HCT116 (cell line): ENCODE measurements around the gene LPAR6. TPM values are rescaled to one million over a fixed set of nuclear protein-coding genes. Genes with fewer than 3 reads are reported as not detected.
"Not testable (repeated sequence)": the region's sequence is repeated elsewhere in the genome, so short reads cannot be mapped to it uniquely, and the experiment has no call there.

Experiments
- ATAC-seq: fragments of 200-7000 bp; cut with Tn5 transposase; 2 replicates; pipeline ENCODE4 v1.9.1; 2020; ENCODE audit warnings: mild to moderate bottlenecking, moderate library complexity
- BruUV-seq: library from RNA; stranded (reverse); fragments of 400-500 nt; replicated peaks from 2 replicates; lab custom pipeline; 2021; lab: Mats Ljungman, UMichigan
- CTCF ChIA-PET: fragments of 300-600 bp; sonication (Branson Sonifier 250); formaldehyde crosslinking; loops from one replicate; lab custom pipeline; 2021; ENCODE audit warnings: antibody characterized with exemption; lab: Charles Lee
- POLR2A ChIA-PET: fragments of 300-600, 350-600 bp; sonication (Branson Sonifier 250); formaldehyde crosslinking; loops from one replicate; lab custom pipeline; 2021; ENCODE audit warnings: antibody characterized with exemption; lab: Charles Lee
- RAD21 ChIA-PET, 2 experiments: fragments of 300-600 bp; sonication (Branson Sonifier 250); formaldehyde crosslinking; loops; one replicate each; lab custom pipeline; 2023; ENCODE audit warnings: low total read pairs in 2 of 2; ENCODE audit not compliant: uncharacterized antibody in 2 of 2, unreplicated experiment in 2 of 2, low non-redundant PET in 1 of 2; lab: Charles Lee
- DNase-seq: peaks from one replicate; pipeline ENCODE4 v3.0.0-alpha.2; 2010; ENCODE audit warnings: low read depth, low spot score
- H2AFZ ChIP-seq: fragments of 200-600 bp; shearing (Covaris generic), sonication (generic); 2 replicates; pipeline ENCODE4 v1.6.1; 2017; ENCODE audit warnings: low read depth, mixed run types, mixed read lengths, antibody characterized with exemption, low read length; ENCODE audit not compliant: poor library complexity, severe bottlenecking
- H3K27ac ChIP-seq: 2 replicates; pipeline ENCODE4 v1.5.1; 2012; ENCODE audit warnings: low read depth, low read length
- H3K27me3 ChIP-seq: fragments of 200-600 bp; sonication (generic); 2 replicates; pipeline ENCODE4 v1.6.1; 2016; ENCODE audit warnings: mixed run types, low read length, mixed read lengths; ENCODE audit not compliant: insufficient read depth
- H3K36me3 ChIP-seq, 2 experiments: fragments of 200-500 bp in 1 of 2; fragments of 200-600 bp in 1 of 2; sonication (Bioruptor generic) in 1 of 2; sonication (generic) in 1 of 2; 2 replicates each; pipeline versions ENCODE4 v1.5.1 to v1.6.1; 2014 to 2016; ENCODE audit warnings: low read length in 2 of 2, inconsistent platforms in 1 of 2, mixed read lengths in 1 of 2, mixed run types in 1 of 2; ENCODE audit not compliant: insufficient read depth in 2 of 2, control insufficient read depth in 1 of 2
- H3K4me1 ChIP-seq, 2 experiments: fragments of 200-600 bp in 1 of 2; sonication (generic) in 1 of 2; 2 replicates each; pipeline versions ENCODE4 v1.5.1 to v1.6.1; 2012 to 2017; ENCODE audit warnings: low read length in 2 of 2, inconsistent platforms in 1 of 2, mild to moderate bottlenecking in 1 of 2, mixed read lengths in 1 of 2, mixed run types in 1 of 2, moderate library complexity in 1 of 2; ENCODE audit not compliant: insufficient read depth in 2 of 2, control insufficient read depth in 1 of 2
- H3K4me2 ChIP-seq: fragments of 200-600 bp; sonication (generic); 2 replicates; pipeline ENCODE4 v1.6.1; 2017; ENCODE audit warnings: mixed run types, low read length, mixed read lengths
- H3K4me3 ChIP-seq, 2 experiments: fragments of 200-600 bp in 1 of 2; sonication (generic) in 1 of 2; replicated peaks in 1 of 2; 2 replicates each; pipeline ENCODE4 v1.5.1; 2011 to 2016; ENCODE audit warnings: low read length in 2 of 2, control low read depth in 1 of 2, low read depth in 1 of 2, mild to moderate bottlenecking in 1 of 2, mixed read lengths in 1 of 2, mixed run types in 1 of 2
- H3K79me2 ChIP-seq: fragments of 200-600 bp; sonication (generic); 2 replicates; pipeline ENCODE4 v1.6.1; 2017; ENCODE audit warnings: mild to moderate bottlenecking, mixed run types, low read length, moderate library complexity, mixed read lengths; ENCODE audit not compliant: insufficient read depth
- H3K9ac ChIP-seq: fragments of 200-600 bp; sonication (generic); 2 replicates; pipeline ENCODE4 v1.6.1; 2016; ENCODE audit warnings: low read length, mixed read lengths
- H3K9me2 ChIP-seq: fragments of 200-600 bp; sonication (generic), shearing (Covaris generic); 2 replicates; pipeline ENCODE4 v1.6.1; 2017; ENCODE audit warnings: mixed run types, mild to moderate bottlenecking, moderate library complexity; ENCODE audit not compliant: insufficient read depth
- H3K9me3 ChIP-seq, 2 experiments: fragments of 200-500 bp in 1 of 2; fragments of 200-600 bp in 1 of 2; sonication (Bioruptor generic) in 1 of 2; sonication (generic) in 1 of 2; 2 replicates each; pipeline ENCODE4 v1.6.1; 2014 to 2017; ENCODE audit warnings: low read length in 2 of 2, mixed read lengths in 2 of 2, inconsistent platforms in 1 of 2, low read depth in 1 of 2, mild to moderate bottlenecking in 1 of 2, mixed run types in 1 of 2, moderate library complexity in 1 of 2; ENCODE audit not compliant: control insufficient read depth in 1 of 2, insufficient read depth in 1 of 2
- H4K20me1 ChIP-seq: fragments of 200-600 bp; sonication (generic), shearing (Covaris generic); 2 replicates; pipeline ENCODE4 v1.6.1; 2017; ENCODE audit warnings: mixed run types, mild to moderate bottlenecking, moderate library complexity; ENCODE audit not compliant: insufficient read depth
- CBX3 ChIP-seq: IDR thresholded peaks from 2 replicates; pipeline ENCODE4 v1.6.1; 2012; ENCODE audit warnings: low read depth
- CEBPB ChIP-seq: IDR thresholded peaks from 2 replicates; pipeline ENCODE4 v1.6.1; 2012; ENCODE audit warnings: low read depth
- EGR1 ChIP-seq: IDR thresholded peaks from 2 replicates; pipeline ENCODE4 v1.6.1; 2012; ENCODE audit warnings: low read depth
- EZH2 ChIP-seq: fragments of 200-600 bp; sonication (generic); IDR thresholded peaks from 2 replicates; pipeline ENCODE4 v1.6.1; 2017; ENCODE audit warnings: antibody characterized with exemption, mixed run types
- EZH2phosphoT487 ChIP-seq: fragments of 200-600 bp; IDR thresholded peaks from 2 replicates; pipeline ENCODE4 v1.6.1; 2018; ENCODE audit warnings: antibody characterized with exemption, borderline replicate concordance
- FOSL1 ChIP-seq: IDR thresholded peaks from 2 replicates; pipeline ENCODE4 v1.6.1; 2012; ENCODE audit warnings: low read depth
- POLR2A ChIP-seq: IDR thresholded peaks from 2 replicates; pipeline ENCODE4 v1.7.0; 2011; ENCODE audit warnings: borderline replicate concordance; ENCODE audit not compliant: insufficient read depth, insufficient read length; ENCODE audit errors: extremely low read depth
- RAD21 ChIP-seq: IDR thresholded peaks from 2 replicates; pipeline ENCODE4 v1.6.1; 2012; ENCODE audit warnings: low read depth, mild to moderate bottlenecking
- SRF ChIP-seq: IDR thresholded peaks from 2 replicates; pipeline ENCODE4 v1.6.1; 2012; ENCODE audit warnings: low read depth
- TCF7L2 ChIP-seq: IDR thresholded peaks from 2 replicates; pipeline ENCODE4 v1.7.0; 2011; ENCODE audit warnings: borderline replicate concordance, inconsistent platforms; ENCODE audit not compliant: insufficient read depth, insufficient read length; ENCODE audit errors: extremely low read depth
- YY1 ChIP-seq: IDR thresholded peaks from 2 replicates; pipeline ENCODE4 v1.6.1; 2011; ENCODE audit warnings: low read length, low read depth, moderate library complexity, mild to moderate bottlenecking; ENCODE audit not compliant: insufficient replicate concordance; ENCODE audit errors: extremely low read depth
- ZFX ChIP-seq: fragments of 450-650 bp; IDR thresholded peaks from 2 replicates; pipeline ENCODE4 v1.6.1; 2017
- intact Hi-C: fragments of 100-400 bp; cut with micrococcal nuclease; formaldehyde crosslinking; loops from 2 replicates; pipeline ENCODE4 v1.10.0; 2022
- total RNA-seq: library from RNA; stranded (reverse); gene quantifications from one replicate; pipeline ENCODE4 v1.2.1, GENCODE V29; 2021; ENCODE audit not compliant: unreplicated experiment
- TF ChIP-seq, protein P1 (sequence below): IDR thresholded peaks from 2 replicates; pipeline ENCODE4 v1.6.1; 2012
- TF ChIP-seq, protein P2 (sequence below): IDR thresholded peaks from 2 replicates; pipeline ENCODE4 v1.6.1; 2012; ENCODE audit warnings: low read depth
- TF ChIP-seq, protein P3 (sequence below): IDR thresholded peaks from 2 replicates; pipeline ENCODE4 v1.6.1; 2012

The LPAR6 gene
- total RNA-seq, 1 experiment from 2014 or later, result 0.12 TPM

DNA sequence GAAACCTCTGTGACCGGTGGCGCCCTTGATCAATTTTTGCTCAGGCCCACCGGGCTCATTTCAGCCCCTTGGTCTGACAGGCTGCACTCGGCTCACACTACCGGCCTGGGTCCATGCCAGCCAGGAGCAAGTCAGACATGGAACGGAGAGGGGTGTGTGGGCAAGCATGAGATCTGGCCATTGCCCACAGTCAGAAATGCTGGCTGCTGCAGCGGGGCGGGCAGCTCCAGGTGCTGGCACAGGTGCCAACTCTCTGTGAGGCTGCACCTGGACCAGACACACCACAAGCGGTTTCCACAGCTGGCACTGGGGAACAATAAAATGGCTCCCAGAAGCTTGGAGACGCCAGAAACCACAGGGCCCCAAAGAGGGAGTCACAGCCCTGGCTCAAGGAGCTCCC lies 43.6 kb upstream of the LPAR6 start:
- CTCF ChIA-PET, result no interaction called here

DNA sequence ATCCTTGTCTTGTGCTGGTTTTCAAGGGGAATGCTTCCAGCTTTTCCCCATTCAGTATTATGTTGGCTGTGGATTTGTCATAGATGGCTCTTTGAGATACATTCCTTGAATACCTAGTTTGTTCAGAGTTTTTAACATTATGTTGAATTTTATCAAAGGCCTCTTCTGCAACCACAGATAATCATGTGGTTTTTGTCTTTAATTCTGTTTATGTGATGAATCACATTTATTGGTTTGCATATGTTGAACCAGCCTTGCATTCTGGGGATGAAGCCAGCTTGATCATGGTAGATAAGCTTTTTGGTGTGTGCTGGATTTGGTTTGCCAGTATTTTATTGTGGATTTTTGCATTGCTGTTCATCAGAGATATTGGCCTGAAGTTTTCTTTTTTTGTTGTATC lies 38.3 kb upstream of the LPAR6 start:
- CTCF ChIA-PET, H3K9ac ChIP-seq, POLR2A ChIA-PET, H3K36me3 ChIP-seq, intact Hi-C loops, H3K4me1 ChIP-seq, ATAC-seq, H3K4me3 ChIP-seq, H3K79me2 ChIP-seq, H2AFZ ChIP-seq, H3K27me3 ChIP-seq, RAD21 ChIA-PET, H3K9me3 ChIP-seq, H3K27ac ChIP-seq, H3K4me2 ChIP-seq, H4K20me1 ChIP-seq, DNase-seq, BruUV-seq, H3K9me2 ChIP-seq: not testable (repeated sequence)

More for the DNA sequence above, 43.6 kb upstream of the LPAR6 start:
- ATAC-seq (no peak), DNase-seq (no peak)
- no peaks in the 10 kb centered on the region for H3K4me1 ChIP-seq
- RAD21 ChIA-PET, result no interaction called here
- H3K9me3 ChIP-seq, result no peaks in the 10 kb centered on the region
- POLR2A ChIA-PET, result no interaction called here
- H4K20me1 ChIP-seq, result no peaks in the 10 kb centered on the region
- intact Hi-C loops, result no loop called here
- H2AFZ ChIP-seq, result no peak overlapping the region
- no TSS peak for BruUV-seq
- peaks cover 0 to 3% of the 10 kb centered on the region in 2 experiments; a peak in 1 of 4 replicates for H3K36me3 ChIP-seq
- no peaks in the 10 kb centered on the region for H3K9me2 ChIP-seq
- H3K27ac ChIP-seq, result no peak overlapping the region
- no peak overlapping the region for H3K4me3 ChIP-seq
- H3K9ac ChIP-seq, result no peak overlapping the region
- TF ChIP-seq, protein P1, sequence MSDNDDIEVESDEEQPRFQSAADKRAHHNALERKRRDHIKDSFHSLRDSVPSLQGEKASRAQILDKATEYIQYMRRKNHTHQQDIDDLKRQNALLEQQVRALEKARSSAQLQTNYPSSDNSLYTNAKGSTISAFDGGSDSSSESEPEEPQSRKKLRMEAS, result no peak
- TF ChIP-seq, protein P2, sequence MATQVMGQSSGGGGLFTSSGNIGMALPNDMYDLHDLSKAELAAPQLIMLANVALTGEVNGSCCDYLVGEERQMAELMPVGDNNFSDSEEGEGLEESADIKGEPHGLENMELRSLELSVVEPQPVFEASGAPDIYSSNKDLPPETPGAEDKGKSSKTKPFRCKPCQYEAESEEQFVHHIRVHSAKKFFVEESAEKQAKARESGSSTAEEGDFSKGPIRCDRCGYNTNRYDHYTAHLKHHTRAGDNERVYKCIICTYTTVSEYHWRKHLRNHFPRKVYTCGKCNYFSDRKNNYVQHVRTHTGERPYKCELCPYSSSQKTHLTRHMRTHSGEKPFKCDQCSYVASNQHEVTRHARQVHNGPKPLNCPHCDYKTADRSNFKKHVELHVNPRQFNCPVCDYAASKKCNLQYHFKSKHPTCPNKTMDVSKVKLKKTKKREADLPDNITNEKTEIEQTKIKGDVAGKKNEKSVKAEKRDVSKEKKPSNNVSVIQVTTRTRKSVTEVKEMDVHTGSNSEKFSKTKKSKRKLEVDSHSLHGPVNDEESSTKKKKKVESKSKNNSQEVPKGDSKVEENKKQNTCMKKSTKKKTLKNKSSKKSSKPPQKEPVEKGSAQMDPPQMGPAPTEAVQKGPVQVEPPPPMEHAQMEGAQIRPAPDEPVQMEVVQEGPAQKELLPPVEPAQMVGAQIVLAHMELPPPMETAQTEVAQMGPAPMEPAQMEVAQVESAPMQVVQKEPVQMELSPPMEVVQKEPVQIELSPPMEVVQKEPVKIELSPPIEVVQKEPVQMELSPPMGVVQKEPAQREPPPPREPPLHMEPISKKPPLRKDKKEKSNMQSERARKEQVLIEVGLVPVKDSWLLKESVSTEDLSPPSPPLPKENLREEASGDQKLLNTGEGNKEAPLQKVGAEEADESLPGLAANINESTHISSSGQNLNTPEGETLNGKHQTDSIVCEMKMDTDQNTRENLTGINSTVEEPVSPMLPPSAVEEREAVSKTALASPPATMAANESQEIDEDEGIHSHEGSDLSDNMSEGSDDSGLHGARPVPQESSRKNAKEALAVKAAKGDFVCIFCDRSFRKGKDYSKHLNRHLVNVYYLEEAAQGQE, result no peak
- TF ChIP-seq FOSL1 (no peak), EZH2phosphoT487 (no peak), SRF (no peak), EGR1 (no peak), CBX3 (no peak), CEBPB (no peak), RAD21 (no peak), POLR2A (no peak), YY1 (no peak), EZH2 (no peak), ZFX (no peak), TCF7L2 (no peak)
- TF ChIP-seq, protein P3, sequence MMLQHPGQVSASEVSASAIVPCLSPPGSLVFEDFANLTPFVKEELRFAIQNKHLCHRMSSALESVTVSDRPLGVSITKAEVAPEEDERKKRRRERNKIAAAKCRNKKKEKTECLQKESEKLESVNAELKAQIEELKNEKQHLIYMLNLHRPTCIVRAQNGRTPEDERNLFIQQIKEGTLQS, result no peak
- no peaks in the 10 kb centered on the region for H3K27me3 ChIP-seq
- no peak overlapping the region for H3K4me2 ChIP-seq
- no peaks in the 10 kb centered on the region for H3K79me2 ChIP-seq
